ENCODE results near the gene PLK2.

PLK2 gene

GRCh38 chr5:58450811-58451629 is 8.9 kb downstream of the PLK2 start:
- Histone ChIP-seq H3K4me3 (ENCODE audit: low read depth in 1 of 2, low read length in 1 of 2) (no peak overlapping the region), H3K4me1 (ENCODE audit: control insufficient read depth in 1 of 2, insufficient read depth in 1 of 2, low read depth in 1 of 2, low read length in 1 of 2) (no peaks in the 10 kb centered on the region), H3K9me3 (no peaks in the 10 kb centered on the region), H3K36me3 (no peaks in the 10 kb centered on the region), H3K27me3 (no peaks in the 10 kb centered on the region), H3K27ac (no peak overlapping the region)
- no peak for TF ChIP-seq CTCF (IDR thresholded peaks at IDR 0.05)

GRCh38 chr5:58450018-58450417 is 9.9 kb downstream of the PLK2 start:
- no peak for TF ChIP-seq CTCF (IDR thresholded peaks at IDR 0.05)
- Histone ChIP-seq H3K27me3 (no peaks in the 10 kb centered on the region), H3K36me3 (no peaks in the 10 kb centered on the region), H3K4me1 (ENCODE audit: control insufficient read depth in 1 of 2, insufficient read depth in 1 of 2, low read depth in 1 of 2, low read length in 1 of 2) (no peaks in the 10 kb centered on the region), H3K9me3 (no peaks in the 10 kb centered on the region), H3K27ac (no peak overlapping the region), H3K4me3 (ENCODE audit: low read depth in 1 of 2, low read length in 1 of 2) (no peak overlapping the region)

GRCh38 chr5:58447226-58447625 is 12.7 kb downstream of the PLK2 start:
- Histone ChIP-seq H3K4me1 (ENCODE audit: control insufficient read depth in 1 of 2, insufficient read depth in 1 of 2, low read depth in 1 of 2, low read length in 1 of 2) (no peaks in the 10 kb centered on the region), H3K36me3 (no peaks in the 10 kb centered on the region), H3K27ac (no peak overlapping the region), H3K9me3 (no peaks in the 10 kb centered on the region), H3K27me3 (no peaks in the 10 kb centered on the region), H3K4me3 (ENCODE audit: low read depth in 1 of 2, low read length in 1 of 2) (no peak overlapping the region)
- TF ChIP-seq CTCF (IDR thresholded peaks at IDR 0.05), result no peak

GRCh38 chr5:58446024-58446423 is 13.9 kb downstream of the PLK2 start:
- H3K4me3 ChIP-seq (ENCODE audit: low read depth in 1 of 2, low read length in 1 of 2), result no peak overlapping the region
- H3K9me3 ChIP-seq, result no peaks in the 10 kb centered on the region
- no peaks in the 10 kb centered on the region for H3K4me1 ChIP-seq (ENCODE audit: control insufficient read depth in 1 of 2, insufficient read depth in 1 of 2, low read depth in 1 of 2, low read length in 1 of 2)
- no peaks in the 10 kb centered on the region for H3K36me3 ChIP-seq
- TF ChIP-seq CTCF (IDR thresholded peaks at IDR 0.05), result no peak
- H3K27ac ChIP-seq, result no peak overlapping the region
- H3K27me3 ChIP-seq, result no peaks in the 10 kb centered on the region

GRCh38 chr5:58444805-58445204 is 15.1 kb downstream of the PLK2 start:
- Histone ChIP-seq H3K9me3 (no peaks in the 10 kb centered on the region), H3K4me3 (ENCODE audit: low read depth in 1 of 2, low read length in 1 of 2) (no peak overlapping the region), H3K27ac (no peak overlapping the region), H3K27me3 (no peaks in the 10 kb centered on the region), H3K36me3 (no peaks in the 10 kb centered on the region), H3K4me1 (ENCODE audit: control insufficient read depth in 1 of 2, insufficient read depth in 1 of 2, low read depth in 1 of 2, low read length in 1 of 2) (no peaks in the 10 kb centered on the region)
- no peak for TF ChIP-seq CTCF (IDR thresholded peaks at IDR 0.05)
